K562 (cell line): ENCODE data around the gene RABIF. TPM values are rescaled to one million over a fixed set of nuclear protein-coding genes. Genes with fewer than 3 reads are reported as not detected.

Experiments used
- ATAC-seq: fragments of 200-7000 bp; cut with Tn5 transposase; 3 replicates; pipeline ENCODE4 v1.9.1; 2020; ENCODE audit warnings: moderate library complexity
- BruUV-seq: library from RNA; stranded (reverse); fragments of 400-500 nt; replicated peaks from 2 replicates; lab custom pipeline; 2021; lab: Mats Ljungman, UMichigan
- CTCF ChIA-PET: fragments of 300-600 bp; formaldehyde crosslinking; extraction: SDS; loops from one replicate; lab custom pipeline; 2021; ENCODE audit warnings: low intra/inter-chr PET ratio; lab: Yijun Ruan, JAX
- POLR2A ChIA-PET: fragments of 300-600, 350-650 bp; sonication (Branson Sonifier 250); formaldehyde crosslinking; extraction: SDS; loops from one replicate; lab custom pipeline; 2021; ENCODE audit warnings: antibody characterized with exemption, inconsistent platforms; lab: Yijun Ruan, JAX
- DNase-seq, 4 experiments: peaks; one replicate each; pipeline versions ENCODE4 v3.0.0 to v3.0.0-alpha.2; 2011 to 2018; ENCODE audit warnings: low spot score in 3 of 4, mixed read lengths in 3 of 4; ENCODE audit errors: extremely low read depth in 1 of 4
- FAIRE-seq: peaks from 2 replicates; lab custom pipeline; 2011; peaks lifted over from hg19 to GRCh38; lab: Jason Lieb, UNC
- H2AFZ ChIP-seq: 2 replicates; pipeline ENCODE4 v1.6.0; 2011; ENCODE audit warnings: low read depth, low read length, control low read depth, inconsistent platforms
- H3K27ac ChIP-seq: fragments of 200-600 bp; 3 replicates; pipeline ENCODE4 v1.8.0; 2011; ENCODE audit warnings: low read depth, mild to moderate bottlenecking, control low read depth, inconsistent platforms, low read length, moderate library complexity, mixed read lengths; ENCODE audit errors: extremely low read depth
- H3K27me3 ChIP-seq, 2 experiments: fragments of 300-600 bp in 1 of 2; 2 replicates in 1 of 2; 3 replicates in 1 of 2; pipeline versions ENCODE4 v1.6.0 to v1.8.0; 2011; ENCODE audit warnings: inconsistent platforms in 2 of 2, low read length in 2 of 2, mild to moderate bottlenecking in 1 of 2, mixed read lengths in 1 of 2, moderate library complexity in 1 of 2; ENCODE audit not compliant: control insufficient read depth in 2 of 2, insufficient read depth in 2 of 2
- H3K36me3 ChIP-seq: fragments of 300-600 bp; 3 replicates; pipeline ENCODE4 v1.8.0; 2011; ENCODE audit warnings: mild to moderate bottlenecking, low read length, inconsistent platforms; ENCODE audit not compliant: control insufficient read depth, insufficient read depth
- H3K4me1 ChIP-seq, 2 experiments: fragments of 200-600 bp in 1 of 2; replicated peaks in 1 of 2; 2 replicates in 1 of 2; 3 replicates in 1 of 2; pipeline versions ENCODE4 v1.5.1 to v1.8.0; 2011; ENCODE audit warnings: inconsistent platforms in 2 of 2, low read length in 2 of 2, mild to moderate bottlenecking in 1 of 2, mixed read lengths in 1 of 2, moderate library complexity in 1 of 2; ENCODE audit not compliant: control insufficient read depth in 2 of 2, insufficient read depth in 2 of 2
- H3K4me2 ChIP-seq: 2 replicates; pipeline ENCODE4 v1.6.1; 2011; ENCODE audit warnings: low read length, control low read depth, inconsistent platforms, mixed read lengths; ENCODE audit not compliant: insufficient read depth
- H3K4me3 ChIP-seq: fragments of 200-600 bp; sonication (generic), shearing (Covaris generic); 2 replicates; pipeline ENCODE4 v1.5.1; 2016; ENCODE audit warnings: control low read depth, inconsistent platforms
- H3K79me2 ChIP-seq: fragments of 200-600 bp; 3 replicates; pipeline ENCODE4 v1.8.0; 2011; ENCODE audit warnings: low read length, inconsistent platforms; ENCODE audit not compliant: control insufficient read depth, insufficient read depth
- H3K9ac ChIP-seq, 2 experiments: 2 replicates each; pipeline versions ENCODE4 v1.6.0 to v1.6.1; 2011; ENCODE audit warnings: low read depth in 2 of 2, low read length in 2 of 2, control low read depth in 1 of 2, inconsistent platforms in 1 of 2, mild to moderate bottlenecking in 1 of 2, mixed read lengths in 1 of 2; ENCODE audit not compliant: insufficient read depth in 1 of 2
- H3K9me1 ChIP-seq: one replicate; pipeline ENCODE4 v1.6.0; 2011; ENCODE audit warnings: inconsistent platforms, mild to moderate bottlenecking, low read length, moderate library complexity; ENCODE audit not compliant: control insufficient read depth, insufficient read depth
- H3K9me3 ChIP-seq: replicated peaks from 2 replicates; pipeline ENCODE4 v1.5.1; 2011; ENCODE audit warnings: low read depth, low read length, inconsistent platforms; ENCODE audit not compliant: control insufficient read depth, insufficient read depth
- H4K20me1 ChIP-seq: replicated peaks from 2 replicates; pipeline ENCODE4 v1.6.1; 2011; ENCODE audit warnings: low read length, inconsistent platforms, mixed read lengths; ENCODE audit not compliant: control insufficient read depth, insufficient read depth
- CBFA2T2 ChIP-seq: fragments of 450-650 bp; conservative IDR thresholded peaks from 2 replicates; pipeline ENCODE4 v1.6.1; 2017; ENCODE audit warnings: mild to moderate bottlenecking
- CBFB ChIP-seq: sonication (generic); formaldehyde crosslinking; IDR thresholded peaks from 2 replicates; pipeline ENCODE4 v1.4.0; 2020; ENCODE audit warnings: mild to moderate bottlenecking, missing genetic modification reagents
- FOXA1 ChIP-seq: fragments of 450-650 bp; IDR thresholded peaks from 2 replicates; pipeline ENCODE4 v1.6.1; 2016; ENCODE audit warnings: mild to moderate bottlenecking, borderline replicate concordance
- NR2C2 ChIP-seq, 2 experiments: fragments of 200-800 bp in 1 of 2; sonication (Bioruptor generic) in 1 of 2; sonication (generic) in 1 of 2; formaldehyde crosslinking in 1 of 2; IDR thresholded peaks; 2 replicates each; pipeline versions ENCODE4 v1.6.1 to v1.8.0; 2016 to 2022; ENCODE audit warnings: mild to moderate bottlenecking in 1 of 2, missing compliant biosample characterization in 1 of 2, missing genetic modification characterization in 1 of 2, missing genetic modification reagents in 1 of 2
- PML ChIP-seq: IDR thresholded peaks from 2 replicates; pipeline ENCODE4 v1.6.1; 2012; ENCODE audit warnings: low read length, inconsistent platforms
- POLR2H ChIP-seq: IDR thresholded peaks from 2 replicates; pipeline ENCODE4 v1.6.1; 2016; ENCODE audit warnings: missing genetic modification characterization, low read depth, mild to moderate bottlenecking, control low read depth, missing compliant biosample characterization, moderate library complexity
- PPARD ChIP-seq: fragments of 250-450 bp; sonication (Bioruptor Pico); IDR thresholded peaks from 2 replicates; pipeline ENCODE4 v1.8.0; 2022; ENCODE audit warnings: inconsistent platforms, mild to moderate bottlenecking, moderate library complexity
- RHOXF2B ChIP-seq: fragments of 250-450 bp; sonication (Bioruptor Pico); conservative IDR thresholded peaks from 2 replicates; pipeline ENCODE4 v1.5.1; 2021
- RNF2 ChIP-seq: sonication (generic); IDR thresholded peaks from 2 replicates; pipeline ENCODE4 v1.6.1; 2016
- SMARCB1 ChIP-seq: IDR thresholded peaks from 2 replicates; pipeline ENCODE4 v1.6.1; 2011; ENCODE audit warnings: improper control_type of control experiment, low read depth; ENCODE audit not compliant: insufficient read length
- SPI1 ChIP-seq: IDR thresholded peaks from 2 replicates; pipeline ENCODE4 v1.6.1; 2011; ENCODE audit warnings: low read depth, low read length, control low read depth, borderline replicate concordance
- ZNF444 ChIP-seq: fragments of 250-450 bp; sonication (Bioruptor Pico); IDR thresholded peaks from 2 replicates; pipeline ENCODE4 v1.4.0; 2020; ENCODE audit warnings: mild to moderate bottlenecking, moderate library complexity
- WGBS: fragments of 100-300 bp; shearing (Covaris generic); methylation state at CpG from one replicate; pipeline ENCODE4 v1.1.6; 2016; ENCODE audit warnings: low coverage, mixed read lengths; ENCODE audit not compliant: insufficient coverage; ENCODE audit errors: missing lambda C conversion rate; 5-methylcytosine and 5-hydroxymethylcytosine counted together
- in situ Hi-C: fragments of 300-500 bp; cut with MboI; formaldehyde crosslinking; loops from 4 replicates; pipeline ENCODE4 v1.15.0; 2018; ENCODE audit warnings: inconsistent platforms, mixed read lengths
- intact Hi-C: fragments of 100-400 bp; cut with micrococcal nuclease; formaldehyde crosslinking; loops from 2 replicates; pipeline ENCODE4 v1.14.2; 2022
- polyA plus RNA-seq, 8 experiments: library from polyadenylated mRNA; depleted of rRNA in 4 of 8; stranded (reverse) in 5 of 8; unstranded in 3 of 8; fragments of >200 nt; fragmentation: Nextera tagmentation in 2 of 8; fragmentation: Illumina TruSeq in 1 of 8; extraction: Ambion mirVana in 2 of 8; extraction: Trizol in 1 of 8; gene quantifications; 2 replicates each; pipeline versions ENCODE4 v1.2.1 to v1.2.3, GENCODE V29; 2011 to 2014; ENCODE audit warnings: inconsistent platforms in 1 of 8, missing spikeins in 1 of 8
- total RNA-seq, 7 experiments: library from RNA; depleted of rRNA in 6 of 7; stranded (reverse); fragments of >200 nt in 6 of 7; fragmentation: Illumina TruSeq in 2 of 7; extraction: Trizol in 2 of 7; gene quantifications; 2 replicates each; pipeline versions ENCODE4 v1.2.1 to v1.2.3, GENCODE V29; 2011 to 2021; ENCODE audit warnings: low replicate concordance in 1 of 7
- TF ChIP-seq, protein P1 (sequence below): fragments of 150-350 bp; IDR thresholded peaks from 2 replicates; pipeline ENCODE4 v1.6.1; 2014; ENCODE audit warnings: low read depth, mild to moderate bottlenecking, low read length, borderline replicate concordance
- TF ChIP-seq, protein P2 (sequence below): sonication (generic); formaldehyde crosslinking; IDR thresholded peaks from 2 replicates; pipeline ENCODE4 v1.8.0; 2022; ENCODE audit warnings: missing genetic modification reagents, mild to moderate bottlenecking, borderline replicate concordance
- TF ChIP-seq, protein P3 (sequence below): fragments of 450-650 bp; IDR thresholded peaks from 2 replicates; pipeline ENCODE4 v1.6.1; 2016
- TF ChIP-seq, protein P4 (sequence below): sonication (generic); formaldehyde crosslinking; IDR thresholded peaks from 2 replicates; pipeline ENCODE4 v1.8.1; 2023; ENCODE audit warnings: mild to moderate bottlenecking, missing genetic modification reagents, moderate library complexity

The RABIF gene
- total and polyA plus RNA-seq, 9 of the 15 experiments (the other 6 are each of a cell fraction or from before 2014, with no cell fraction given): 7.4 to 20.1 (median 11.0) TPM

DNA sequence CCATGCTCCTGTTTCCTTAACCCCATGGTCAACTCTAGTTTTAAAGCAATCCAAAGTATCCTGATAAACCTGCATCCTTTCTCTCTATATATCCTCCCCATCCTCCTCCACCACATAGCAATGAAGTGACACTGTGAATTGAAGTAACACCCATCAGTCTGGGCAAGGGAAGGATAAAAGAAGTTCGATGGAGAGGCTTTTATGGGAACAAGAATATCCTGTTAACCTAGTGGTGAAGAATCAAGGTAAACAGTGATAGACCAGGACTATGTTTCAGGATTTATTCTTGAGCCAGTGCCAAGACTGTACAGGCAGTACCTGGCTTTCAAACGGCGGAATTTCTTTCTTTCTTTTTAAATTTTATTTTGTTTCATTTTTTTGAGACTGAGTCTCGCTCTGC, 17.6 kb downstream of the RABIF start:
- Histone ChIP-seq H3K4me1 (no peaks in the 10 kb centered on the region; a peak in 1 of 5 replicates), H3K4me2 (no peak overlapping the region), H3K79me2 (no peaks in the 10 kb centered on the region), H3K9me3 (no peaks in the 10 kb centered on the region), H3K27ac (no peak overlapping the region), H2AFZ (no peak overlapping the region), H3K36me3 (no peaks in the 10 kb centered on the region), H3K27me3 (peaks cover 16 to 24% of the 10 kb centered on the region in 2 experiments; a peak in 4 of 5 replicates), H3K4me3 (no peak overlapping the region), H3K9ac (no peak overlapping the region), H4K20me1 (no peaks in the 10 kb centered on the region), H3K9me1 (no peaks in the 10 kb centered on the region)
- DNase-seq: no peak
- no peak; the same call in 2 of the 3 replicates for ATAC-seq
- in situ Hi-C loops: no loop called here
- intact Hi-C loops: no loop called here
- TF ChIP-seq CBFA2T2 (no peak), SMARCB1 (no peak), NR2C2 (CRISPR knock-in tag; IDR thresholded peaks at IDR 0.05) (no peak), NR2C2 (tag; IDR thresholded peaks at IDR 0.05) (no peak), PML (no peak), ZNF444 (CRISPR knock-in tag) (no peak), POLR2H (tag) (no peak), FOXA1 (no peak), SPI1 (no peak), RHOXF2B (no peak), CBFB (no peak), RNF2 (no peak), PPARD (no peak)
- TF ChIP-seq, protein P1, sequence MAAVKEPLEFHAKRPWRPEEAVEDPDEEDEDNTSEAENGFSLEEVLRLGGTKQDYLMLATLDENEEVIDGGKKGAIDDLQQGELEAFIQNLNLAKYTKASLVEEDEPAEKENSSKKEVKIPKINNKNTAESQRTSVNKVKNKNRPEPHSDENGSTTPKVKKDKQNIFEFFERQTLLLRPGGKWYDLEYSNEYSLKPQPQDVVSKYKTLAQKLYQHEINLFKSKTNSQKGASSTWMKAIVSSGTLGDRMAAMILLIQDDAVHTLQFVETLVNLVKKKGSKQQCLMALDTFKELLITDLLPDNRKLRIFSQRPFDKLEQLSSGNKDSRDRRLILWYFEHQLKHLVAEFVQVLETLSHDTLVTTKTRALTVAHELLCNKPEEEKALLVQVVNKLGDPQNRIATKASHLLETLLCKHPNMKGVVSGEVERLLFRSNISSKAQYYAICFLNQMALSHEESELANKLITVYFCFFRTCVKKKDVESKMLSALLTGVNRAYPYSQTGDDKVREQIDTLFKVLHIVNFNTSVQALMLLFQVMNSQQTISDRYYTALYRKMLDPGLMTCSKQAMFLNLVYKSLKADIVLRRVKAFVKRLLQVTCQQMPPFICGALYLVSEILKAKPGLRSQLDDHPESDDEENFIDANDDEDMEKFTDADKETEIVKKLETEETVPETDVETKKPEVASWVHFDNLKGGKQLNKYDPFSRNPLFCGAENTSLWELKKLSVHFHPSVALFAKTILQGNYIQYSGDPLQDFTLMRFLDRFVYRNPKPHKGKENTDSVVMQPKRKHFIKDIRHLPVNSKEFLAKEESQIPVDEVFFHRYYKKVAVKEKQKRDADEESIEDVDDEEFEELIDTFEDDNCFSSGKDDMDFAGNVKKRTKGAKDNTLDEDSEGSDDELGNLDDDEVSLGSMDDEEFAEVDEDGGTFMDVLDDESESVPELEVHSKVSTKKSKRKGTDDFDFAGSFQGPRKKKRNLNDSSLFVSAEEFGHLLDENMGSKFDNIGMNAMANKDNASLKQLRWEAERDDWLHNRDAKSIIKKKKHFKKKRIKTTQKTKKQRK: no peak
- TF ChIP-seq, protein P2, sequence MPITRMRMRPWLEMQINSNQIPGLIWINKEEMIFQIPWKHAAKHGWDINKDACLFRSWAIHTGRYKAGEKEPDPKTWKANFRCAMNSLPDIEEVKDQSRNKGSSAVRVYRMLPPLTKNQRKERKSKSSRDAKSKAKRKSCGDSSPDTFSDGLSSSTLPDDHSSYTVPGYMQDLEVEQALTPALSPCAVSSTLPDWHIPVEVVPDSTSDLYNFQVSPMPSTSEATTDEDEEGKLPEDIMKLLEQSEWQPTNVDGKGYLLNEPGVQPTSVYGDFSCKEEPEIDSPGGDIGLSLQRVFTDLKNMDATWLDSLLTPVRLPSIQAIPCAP (CRISPR knock-in tag): no peak
- TF ChIP-seq, protein P3, sequence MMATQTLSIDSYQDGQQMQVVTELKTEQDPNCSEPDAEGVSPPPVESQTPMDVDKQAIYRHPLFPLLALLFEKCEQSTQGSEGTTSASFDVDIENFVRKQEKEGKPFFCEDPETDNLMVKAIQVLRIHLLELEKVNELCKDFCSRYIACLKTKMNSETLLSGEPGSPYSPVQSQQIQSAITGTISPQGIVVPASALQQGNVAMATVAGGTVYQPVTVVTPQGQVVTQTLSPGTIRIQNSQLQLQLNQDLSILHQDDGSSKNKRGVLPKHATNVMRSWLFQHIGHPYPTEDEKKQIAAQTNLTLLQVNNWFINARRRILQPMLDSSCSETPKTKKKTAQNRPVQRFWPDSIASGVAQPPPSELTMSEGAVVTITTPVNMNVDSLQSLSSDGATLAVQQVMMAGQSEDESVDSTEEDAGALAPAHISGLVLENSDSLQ: no peak
- TF ChIP-seq, protein P4, sequence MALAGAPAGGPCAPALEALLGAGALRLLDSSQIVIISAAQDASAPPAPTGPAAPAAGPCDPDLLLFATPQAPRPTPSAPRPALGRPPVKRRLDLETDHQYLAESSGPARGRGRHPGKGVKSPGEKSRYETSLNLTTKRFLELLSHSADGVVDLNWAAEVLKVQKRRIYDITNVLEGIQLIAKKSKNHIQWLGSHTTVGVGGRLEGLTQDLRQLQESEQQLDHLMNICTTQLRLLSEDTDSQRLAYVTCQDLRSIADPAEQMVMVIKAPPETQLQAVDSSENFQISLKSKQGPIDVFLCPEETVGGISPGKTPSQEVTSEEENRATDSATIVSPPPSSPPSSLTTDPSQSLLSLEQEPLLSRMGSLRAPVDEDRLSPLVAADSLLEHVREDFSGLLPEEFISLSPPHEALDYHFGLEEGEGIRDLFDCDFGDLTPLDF (CRISPR knock-in tag): no peak
- peak; percentile 35 for FAIRE-seq
- CTCF ChIA-PET: no interaction called here
- BruUV-seq: no TSS peak
- WGBS: 2% methylated on average over 4 of the region's 4 CpGs
- POLR2A ChIA-PET: interaction anchor here (0.9 to 1.2 kb wide), 2 partner anchors 11 to 14 kb away, joined by 3 to 5 read pairs; no protein-coding TSS in a partner anchor
